Natural killer cell treated with Interleukin-12 subunit alpha and Interleukin-12 subunit beta and Interleukin-15 and Interleukin-18, amount 100 ng/mL, for 72 hours (primary cell): ENCODE results near the gene CBS. TPM values are rescaled to one million over a fixed set of nuclear protein-coding genes. Genes with fewer than 3 reads are reported as not detected.
"Not testable (repeated sequence)": the region's sequence is repeated elsewhere in the genome, so short reads cannot be mapped to it uniquely, and the experiment has no call there.

Experiments used
- ATAC-seq, 2 donors: fragments of 150-1000 bp; cut with Tn5 transposase in 1 of 2; sonication (Bioruptor Pico), chemical (Tn5 transposase) in 1 of 2; 2 replicates each; pipeline ENCODE4 v1.10.0; 2021
- DNase-seq: peaks from one replicate; pipeline ENCODE4 v3.0.0; 2022; ENCODE audit warnings: low spot score
- H3K27ac Mint-ChIP-seq, 2 donors: 1 replicate in 1 of 2; 2 replicates in 1 of 2; pipeline ENCODE4 v1.8.0; 2022; ENCODE audit warnings: mixed read lengths in 2 of 2, mild to moderate bottlenecking in 1 of 2, moderate library complexity in 1 of 2
- H3K27me3 Mint-ChIP-seq, 2 donors: 1 replicate in 1 of 2; 2 replicates in 1 of 2; pipeline ENCODE4 v1.8.0; 2022; ENCODE audit warnings: mixed read lengths in 2 of 2
- H3K36me3 Mint-ChIP-seq: one replicate; pipeline ENCODE4 v1.8.0; 2022; ENCODE audit warnings: mixed read lengths
- H3K4me1 Mint-ChIP-seq, 2 donors: 1 replicate in 1 of 2; 2 replicates in 1 of 2; pipeline ENCODE4 v1.8.0; 2022; ENCODE audit warnings: low read depth in 2 of 2, mixed read lengths in 2 of 2, mild to moderate bottlenecking in 1 of 2
- H3K4me3 Mint-ChIP-seq: one replicate; pipeline ENCODE4 v1.8.0; 2022; ENCODE audit warnings: mixed read lengths
- H3K9me3 Mint-ChIP-seq: 2 replicates; pipeline ENCODE4 v1.8.0; 2022; ENCODE audit warnings: mixed read lengths
- total RNA-seq, 2 donors: library from RNA; stranded (reverse); gene quantifications; one replicate each; pipeline ENCODE4 v1.2.3, GENCODE V29; 2022

CBS gene
- total RNA-seq, 2 donors from 2014 or later = 4.7 to 6.8 TPM

- ATAC-seq = not testable (repeated sequence)
These were observed 7.1 kb upstream of the CBS start for GRCh38 chr21:43082587-43083300.

DNA sequence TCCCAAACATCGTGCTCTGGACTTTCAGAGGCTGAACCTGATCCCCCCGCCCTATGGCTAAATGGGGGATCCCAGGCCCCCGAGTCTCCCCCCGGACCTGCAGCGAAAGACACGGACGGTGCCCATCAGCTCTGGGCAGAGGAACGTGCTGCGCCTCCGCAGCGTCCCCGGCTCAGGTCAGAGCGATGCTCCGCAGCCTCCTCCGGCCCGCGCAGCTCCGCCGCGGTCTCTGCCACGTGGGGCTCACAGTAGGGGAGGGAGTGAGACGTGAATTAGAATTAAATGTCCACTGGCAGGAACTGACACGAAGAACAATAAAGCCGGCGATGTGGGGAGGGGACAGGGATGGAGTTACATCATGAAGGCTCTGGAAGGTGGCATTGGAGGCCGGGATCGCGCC lies 1.0 kb upstream of the CBS start:
- ATAC-seq, H3K4me1 Mint-ChIP-seq, H3K9me3 Mint-ChIP-seq, DNase-seq, H3K27me3 Mint-ChIP-seq, H3K27ac Mint-ChIP-seq, H3K36me3 Mint-ChIP-seq, H3K4me3 Mint-ChIP-seq: not testable (repeated sequence)

More at GRCh38 chr21:43082587-43083300, 7.1 kb upstream of the CBS start:
- not testable (repeated sequence) for DNase-seq, H3K27me3 Mint-ChIP-seq, H3K4me3 Mint-ChIP-seq, H3K4me1 Mint-ChIP-seq, H3K9me3 Mint-ChIP-seq, H3K36me3 Mint-ChIP-seq, H3K27ac Mint-ChIP-seq

- DNase-seq, H3K36me3 Mint-ChIP-seq, H3K9me3 Mint-ChIP-seq, ATAC-seq, H3K27me3 Mint-ChIP-seq, H3K4me1 Mint-ChIP-seq, H3K27ac Mint-ChIP-seq, H3K4me3 Mint-ChIP-seq: not testable (repeated sequence)
These were observed 495 bp upstream of the CBS start for GRCh38 chr21:43076023-43076637.

GRCh38 chr21:43074401-43075169 lies 1.1 kb downstream of the CBS start:
- H3K4me1 Mint-ChIP-seq, H3K27me3 Mint-ChIP-seq, ATAC-seq, H3K9me3 Mint-ChIP-seq, H3K36me3 Mint-ChIP-seq, DNase-seq, H3K27ac Mint-ChIP-seq, H3K4me3 Mint-ChIP-seq: not testable (repeated sequence)

- DNase-seq, H3K4me3 Mint-ChIP-seq, H3K4me1 Mint-ChIP-seq, H3K36me3 Mint-ChIP-seq, H3K27ac Mint-ChIP-seq, H3K9me3 Mint-ChIP-seq, H3K27me3 Mint-ChIP-seq, ATAC-seq: not testable (repeated sequence)
These were observed 2.9 kb downstream of the CBS start for GRCh38 chr21:43072742-43073141.

GRCh38 chr21:43069682-43070081 lies 6.0 kb downstream of the CBS start:
- H3K36me3 Mint-ChIP-seq, H3K27me3 Mint-ChIP-seq, H3K9me3 Mint-ChIP-seq, ATAC-seq, H3K4me3 Mint-ChIP-seq, H3K4me1 Mint-ChIP-seq, H3K27ac Mint-ChIP-seq, DNase-seq: not testable (repeated sequence)

DNA sequence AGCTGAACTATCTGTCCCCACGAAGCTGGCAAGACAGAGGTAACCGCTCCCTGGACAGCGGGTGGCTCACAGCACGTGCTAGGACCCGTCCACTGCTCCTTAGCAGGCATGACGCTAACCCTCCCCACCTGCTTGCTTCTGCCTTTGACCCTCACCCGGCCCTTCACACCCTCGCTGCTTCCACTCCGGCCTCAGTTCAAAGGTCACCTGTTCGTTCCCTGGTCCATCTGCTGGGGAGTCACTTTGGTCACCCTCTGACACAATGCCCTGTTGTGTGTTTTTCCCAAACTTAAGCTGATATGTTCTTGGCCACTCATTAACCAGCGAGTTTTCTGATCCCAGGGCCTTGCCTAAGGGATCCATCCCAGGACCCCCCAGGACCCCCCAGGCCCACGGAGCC lies 7.6 kb downstream of the CBS start:
- not testable (repeated sequence) for H3K9me3 Mint-ChIP-seq, H3K4me1 Mint-ChIP-seq, H3K36me3 Mint-ChIP-seq, H3K4me3 Mint-ChIP-seq, H3K27ac Mint-ChIP-seq, H3K27me3 Mint-ChIP-seq, DNase-seq, ATAC-seq

DNA sequence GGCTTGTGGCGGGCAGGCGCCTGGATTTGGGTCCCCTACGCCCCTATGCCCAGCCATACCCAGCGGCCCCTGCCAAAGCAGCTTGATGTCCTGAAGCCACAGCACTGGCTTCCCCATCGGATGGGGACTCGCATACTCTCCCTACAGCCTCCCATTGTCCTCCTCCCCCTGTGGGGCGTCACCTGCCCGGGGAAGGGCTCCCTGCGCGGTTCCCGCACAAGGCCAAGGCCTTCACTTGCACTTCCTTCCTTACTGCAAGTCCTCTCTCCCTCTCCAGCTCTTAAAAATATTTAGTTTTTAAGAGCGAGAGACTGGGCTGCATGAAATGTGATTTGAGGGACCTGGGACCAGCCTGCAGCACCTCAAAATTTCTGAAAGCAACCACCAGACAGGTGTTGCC lies 8.9 kb downstream of the CBS start:
- not testable (repeated sequence) for H3K9me3 Mint-ChIP-seq, H3K27me3 Mint-ChIP-seq, H3K27ac Mint-ChIP-seq, H3K36me3 Mint-ChIP-seq, DNase-seq, H3K4me3 Mint-ChIP-seq, ATAC-seq, H3K4me1 Mint-ChIP-seq

- not testable (repeated sequence) for H3K27ac Mint-ChIP-seq, H3K36me3 Mint-ChIP-seq
These were observed 9.6 kb downstream of the CBS start for GRCh38 chr21:43065991-43066390.

DNA sequence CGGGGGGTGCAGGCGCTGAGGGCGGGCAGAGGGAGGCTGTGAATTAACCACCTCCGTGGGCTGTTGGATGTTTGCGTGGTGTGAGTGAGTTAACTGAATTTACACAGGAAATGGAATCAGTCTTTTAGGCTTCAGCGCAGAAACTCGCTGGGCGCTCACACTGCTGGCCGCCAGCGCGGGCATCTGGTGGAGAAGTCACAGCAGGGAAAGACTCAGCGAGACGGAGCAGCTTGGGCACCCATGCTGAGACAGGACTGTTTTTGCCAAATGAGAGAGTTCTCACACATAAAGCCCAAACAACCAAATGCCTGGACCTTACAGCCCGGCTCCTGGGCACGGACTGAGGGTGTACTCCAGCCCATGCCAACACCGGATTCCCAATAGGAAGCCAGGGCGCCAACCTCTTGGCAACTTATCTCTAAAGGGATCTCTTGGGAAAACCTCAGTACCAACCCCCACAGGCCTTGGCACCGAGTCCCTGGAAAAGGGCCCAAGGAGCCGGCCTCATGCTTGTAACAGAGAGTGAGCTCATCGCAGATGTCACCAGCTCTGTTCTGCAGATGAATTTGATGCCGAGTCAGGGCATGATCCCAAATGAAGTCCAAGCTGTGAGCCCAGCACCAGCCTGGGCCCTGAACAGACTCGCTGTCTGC lies 11.2 kb downstream of the CBS start:
- H3K4me3 Mint-ChIP-seq, H3K9me3 Mint-ChIP-seq, H3K27ac Mint-ChIP-seq, DNase-seq, ATAC-seq, H3K36me3 Mint-ChIP-seq, H3K4me1 Mint-ChIP-seq, H3K27me3 Mint-ChIP-seq: not testable (repeated sequence)

More at GRCh38 chr21:43065991-43066390, 9.6 kb downstream of the CBS start:
- not testable (repeated sequence) for H3K27me3 Mint-ChIP-seq, H3K4me3 Mint-ChIP-seq, H3K4me1 Mint-ChIP-seq, H3K9me3 Mint-ChIP-seq, ATAC-seq
- peak; percentile 56 for DNase-seq

- H3K4me3 Mint-ChIP-seq, DNase-seq, H3K27me3 Mint-ChIP-seq, ATAC-seq, H3K4me1 Mint-ChIP-seq, H3K36me3 Mint-ChIP-seq, H3K27ac Mint-ChIP-seq, H3K9me3 Mint-ChIP-seq: not testable (repeated sequence)
These were observed 12.5 kb downstream of the CBS start for GRCh38 chr21:43062955-43063664.

DNA sequence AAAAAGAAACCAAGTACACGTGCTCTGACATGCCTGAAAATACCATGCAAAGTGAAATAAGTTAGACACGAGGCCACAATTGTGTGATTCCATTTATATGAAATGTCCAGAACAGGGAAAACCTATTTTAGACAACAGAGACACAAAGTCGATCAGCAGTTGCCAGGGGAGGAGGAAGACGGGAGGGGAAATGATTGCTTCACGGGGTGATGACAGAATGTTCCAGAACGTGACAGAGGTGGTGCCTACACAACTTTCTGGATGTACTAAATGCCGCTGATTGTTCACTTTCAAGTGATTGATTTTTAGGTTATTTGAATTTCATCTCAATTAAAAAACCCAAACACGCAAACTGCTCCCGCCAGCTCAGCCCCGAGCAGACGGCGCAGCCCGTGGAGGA lies 22.5 kb downstream of the CBS start:
- not testable (repeated sequence) for H3K4me1 Mint-ChIP-seq, H3K27ac Mint-ChIP-seq, H3K9me3 Mint-ChIP-seq, H3K36me3 Mint-ChIP-seq, DNase-seq, H3K4me3 Mint-ChIP-seq, ATAC-seq, H3K27me3 Mint-ChIP-seq
